ENCODE results near the gene MACF1.
"Not testable (repeated sequence)": the region's sequence is repeated elsewhere in the genome, so short reads cannot be mapped to it uniquely, and the experiment has no call there.

The MACF1 gene, protein sequence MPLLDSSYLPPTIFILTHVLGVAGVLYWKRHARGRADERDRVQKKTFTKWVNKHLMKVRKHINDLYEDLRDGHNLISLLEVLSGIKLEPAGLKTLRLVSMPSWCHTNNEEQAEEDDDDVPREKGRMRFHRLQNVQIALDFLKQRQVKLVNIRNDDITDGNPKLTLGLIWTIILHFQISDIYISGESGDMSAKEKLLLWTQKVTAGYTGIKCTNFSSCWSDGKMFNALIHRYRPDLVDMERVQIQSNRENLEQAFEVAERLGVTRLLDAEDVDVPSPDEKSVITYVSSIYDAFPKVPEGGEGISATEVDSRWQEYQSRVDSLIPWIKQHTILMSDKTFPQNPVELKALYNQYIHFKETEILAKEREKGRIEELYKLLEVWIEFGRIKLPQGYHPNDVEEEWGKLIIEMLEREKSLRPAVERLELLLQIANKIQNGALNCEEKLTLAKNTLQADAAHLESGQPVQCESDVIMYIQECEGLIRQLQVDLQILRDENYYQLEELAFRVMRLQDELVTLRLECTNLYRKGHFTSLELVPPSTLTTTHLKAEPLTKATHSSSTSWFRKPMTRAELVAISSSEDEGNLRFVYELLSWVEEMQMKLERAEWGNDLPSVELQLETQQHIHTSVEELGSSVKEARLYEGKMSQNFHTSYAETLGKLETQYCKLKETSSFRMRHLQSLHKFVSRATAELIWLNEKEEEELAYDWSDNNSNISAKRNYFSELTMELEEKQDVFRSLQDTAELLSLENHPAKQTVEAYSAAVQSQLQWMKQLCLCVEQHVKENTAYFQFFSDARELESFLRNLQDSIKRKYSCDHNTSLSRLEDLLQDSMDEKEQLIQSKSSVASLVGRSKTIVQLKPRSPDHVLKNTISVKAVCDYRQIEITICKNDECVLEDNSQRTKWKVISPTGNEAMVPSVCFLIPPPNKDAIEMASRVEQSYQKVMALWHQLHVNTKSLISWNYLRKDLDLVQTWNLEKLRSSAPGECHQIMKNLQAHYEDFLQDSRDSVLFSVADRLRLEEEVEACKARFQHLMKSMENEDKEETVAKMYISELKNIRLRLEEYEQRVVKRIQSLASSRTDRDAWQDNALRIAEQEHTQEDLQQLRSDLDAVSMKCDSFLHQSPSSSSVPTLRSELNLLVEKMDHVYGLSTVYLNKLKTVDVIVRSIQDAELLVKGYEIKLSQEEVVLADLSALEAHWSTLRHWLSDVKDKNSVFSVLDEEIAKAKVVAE (N-terminal part only)

DNA sequence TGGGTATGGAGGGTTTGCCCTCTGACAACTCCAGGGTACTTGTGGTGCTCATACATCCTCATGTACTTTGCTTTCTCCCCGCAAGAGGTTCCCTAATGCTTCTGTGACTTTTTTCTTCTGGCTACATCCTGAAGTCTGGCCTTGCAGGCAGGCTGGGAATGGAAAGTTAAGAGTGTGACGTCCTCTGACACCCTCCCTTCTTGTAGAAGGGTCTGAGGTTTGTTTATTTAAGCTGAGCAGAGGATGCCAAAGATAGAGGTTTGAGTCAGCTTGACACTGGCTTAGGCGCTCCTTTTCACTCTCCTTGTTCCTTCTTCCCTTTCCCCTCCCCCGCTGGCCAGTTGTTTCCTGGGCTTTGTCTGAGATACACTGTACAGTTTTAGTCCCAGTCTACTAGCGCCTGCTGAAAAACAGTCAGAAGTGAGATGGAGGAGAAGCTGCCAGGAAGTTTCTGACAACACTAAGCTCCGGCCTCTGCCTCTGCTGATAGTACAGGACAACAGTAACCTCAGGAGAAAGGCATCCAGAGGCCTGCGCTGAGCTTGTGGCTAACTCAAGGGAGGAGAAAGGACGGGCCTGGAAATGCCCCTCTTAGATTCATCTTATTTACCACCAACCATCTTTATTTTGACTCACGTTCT lies at the start of gene MACF1:
MACF1 (plus strand) TSS at position 255 of the 641 bp plus-strand sequence; CDS start at position 583, 328 bp downstream.
- DNase-seq = peak; percentile 86

DNA sequence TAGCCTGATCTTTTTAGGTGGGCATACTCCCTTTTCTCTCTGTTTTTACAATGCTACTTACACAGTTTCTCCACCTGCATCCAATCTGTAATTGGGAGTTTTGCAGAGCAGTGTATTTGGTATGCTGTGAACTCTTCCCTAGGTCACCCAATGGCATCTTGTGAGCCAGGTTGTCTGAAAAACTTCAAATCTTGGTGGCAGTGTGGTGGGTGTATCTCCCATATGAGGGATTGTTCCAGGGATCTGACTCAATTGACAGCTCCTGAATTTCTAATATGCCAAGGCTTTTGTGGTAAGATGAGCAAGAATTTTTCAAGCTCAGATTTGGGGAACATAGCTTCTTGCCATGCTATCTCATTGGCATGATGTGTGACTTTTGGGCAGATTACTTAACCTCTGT lies 47.2 kb upstream of the MACF1 start:
- DNase-seq = no peak

DNA sequence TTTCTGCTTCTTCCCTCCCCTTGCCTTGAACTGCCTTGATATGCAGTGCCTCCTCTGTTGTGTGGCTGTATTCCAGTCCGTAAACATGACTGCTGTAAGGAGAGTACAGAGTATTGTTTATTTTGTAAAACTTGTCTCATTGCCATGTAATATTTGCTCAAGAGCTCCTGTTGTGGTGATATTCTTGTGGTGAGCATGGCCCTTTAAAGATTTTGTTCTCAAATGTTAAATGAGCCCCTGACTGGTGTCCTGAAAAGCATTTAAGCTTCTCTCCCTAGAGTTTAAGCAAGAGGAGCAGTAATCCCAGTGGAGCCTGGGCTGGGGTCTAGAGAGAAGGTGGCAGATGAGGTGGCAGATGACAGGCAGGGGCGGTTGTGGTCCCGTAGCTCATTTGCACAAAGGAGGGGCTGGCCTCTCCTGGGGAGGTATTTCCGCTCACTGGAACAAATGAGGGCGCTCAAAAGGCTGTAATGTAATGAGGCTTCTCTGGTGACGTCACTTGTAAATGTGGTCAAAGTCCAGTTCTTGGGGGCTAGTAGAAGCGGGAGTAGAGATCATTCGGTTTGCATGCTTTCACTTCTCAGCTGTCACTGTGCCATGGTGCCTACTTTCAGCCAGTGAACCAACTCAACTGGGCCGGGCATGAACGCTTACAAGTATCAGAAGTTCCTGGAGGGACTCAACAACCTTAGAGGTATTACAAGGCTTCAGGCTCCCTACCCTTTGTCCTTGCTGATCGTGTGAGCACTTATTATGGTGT lies 46.0 kb upstream of the MACF1 start:
- peak; percentile 76 for DNase-seq

DNA sequence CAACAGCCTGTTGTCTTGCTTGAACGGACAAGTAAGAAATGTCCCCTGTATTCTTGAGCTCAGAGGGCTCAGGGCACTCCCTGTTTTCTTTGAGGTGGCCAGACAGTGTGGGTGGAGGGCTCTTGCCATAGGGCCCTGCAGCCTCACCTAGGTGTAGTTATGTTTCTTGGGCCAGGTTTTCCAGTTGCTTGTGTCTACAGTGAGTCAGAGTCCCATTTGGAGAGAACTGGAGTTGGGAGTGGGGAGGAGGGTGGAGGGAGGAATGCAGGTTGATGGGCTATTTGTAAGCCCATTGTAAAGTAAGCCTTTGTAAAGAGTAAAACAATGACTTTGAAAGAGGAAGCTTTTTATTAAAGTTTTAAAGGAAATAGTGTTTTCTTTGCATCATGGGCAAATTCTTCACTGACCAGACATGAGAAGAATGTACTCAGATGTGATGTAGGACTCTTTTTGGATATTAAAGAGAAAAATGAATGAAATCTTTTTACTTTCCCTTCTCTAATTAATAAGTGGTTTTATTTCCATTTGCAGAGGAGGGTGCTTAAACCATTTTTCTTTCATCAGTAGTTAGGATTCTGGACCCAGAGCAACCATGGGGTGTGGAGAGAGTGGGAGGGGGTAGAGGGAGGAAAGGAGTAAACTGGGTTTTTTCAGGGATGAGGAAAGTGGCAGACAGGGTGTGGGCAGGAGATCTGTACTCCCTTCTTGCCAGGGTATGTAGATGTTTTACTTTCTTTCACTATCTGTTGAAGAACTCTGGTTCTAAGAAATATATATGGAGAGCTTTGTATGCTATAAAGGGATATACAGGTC lies 45.1 kb upstream of the MACF1 start:
- DNase-seq = peak; percentile 72

DNA sequence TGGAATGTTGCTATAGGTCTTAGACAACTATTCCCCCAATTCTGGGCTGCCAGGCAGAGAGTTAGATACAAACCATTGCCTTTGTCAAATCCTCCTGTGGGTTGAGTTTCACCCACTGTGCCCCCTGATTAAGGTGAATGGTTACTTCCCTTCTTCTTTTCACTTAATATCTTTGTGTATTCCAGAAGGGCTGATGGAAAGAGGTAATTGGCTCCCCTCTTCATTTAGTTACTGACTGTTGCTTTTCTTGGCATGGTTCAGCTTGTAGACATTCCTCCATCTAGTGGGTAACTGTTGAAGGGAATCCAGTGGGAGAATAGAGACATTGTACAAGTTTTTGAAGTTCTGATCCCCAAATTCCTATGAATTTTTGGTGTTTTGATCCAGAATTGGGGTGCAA lies 43.8 kb upstream of the MACF1 start:
- DNase-seq = peak; percentile 39

DNA sequence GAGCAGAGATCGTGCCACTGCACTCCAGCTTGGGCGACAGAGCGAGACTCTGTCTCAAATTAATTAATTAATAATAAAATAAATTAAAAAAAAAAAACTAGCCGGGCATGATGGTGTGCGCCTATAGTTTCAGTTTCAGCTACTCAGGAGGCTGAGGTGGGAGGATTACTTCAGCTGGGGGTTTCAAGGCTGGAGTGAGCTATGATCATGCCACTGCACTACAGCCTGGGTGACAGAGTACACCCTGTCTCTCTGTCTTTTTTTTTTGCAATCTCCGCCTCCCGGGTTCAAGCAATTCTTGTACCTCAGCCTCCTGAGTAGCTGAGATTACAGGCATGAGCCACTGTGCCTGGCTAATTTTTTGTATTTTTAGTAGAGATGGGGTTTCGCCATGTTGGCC lies 42.7 kb upstream of the MACF1 start:
- DNase-seq = not testable (repeated sequence)

DNA sequence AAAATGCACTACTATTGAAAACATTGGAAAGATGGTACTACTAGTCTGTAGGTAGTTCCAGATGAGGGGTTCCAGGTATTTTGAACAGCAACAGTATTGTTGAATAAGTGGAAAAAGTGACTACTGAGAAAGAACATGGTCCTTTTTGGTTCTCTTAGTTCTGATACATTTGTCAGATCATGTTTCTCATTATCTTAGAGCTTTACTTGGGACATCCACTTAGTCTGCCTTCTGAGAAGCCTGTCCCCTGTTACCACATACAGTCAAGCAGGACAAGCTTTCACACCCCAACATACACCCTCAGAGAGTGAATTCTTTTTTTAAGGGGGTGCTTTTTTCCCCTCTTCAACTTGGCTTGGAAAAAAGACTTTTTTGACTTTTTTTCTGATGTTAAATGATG lies 41.0 kb upstream of the MACF1 start:
- DNase-seq = no peak

DNA sequence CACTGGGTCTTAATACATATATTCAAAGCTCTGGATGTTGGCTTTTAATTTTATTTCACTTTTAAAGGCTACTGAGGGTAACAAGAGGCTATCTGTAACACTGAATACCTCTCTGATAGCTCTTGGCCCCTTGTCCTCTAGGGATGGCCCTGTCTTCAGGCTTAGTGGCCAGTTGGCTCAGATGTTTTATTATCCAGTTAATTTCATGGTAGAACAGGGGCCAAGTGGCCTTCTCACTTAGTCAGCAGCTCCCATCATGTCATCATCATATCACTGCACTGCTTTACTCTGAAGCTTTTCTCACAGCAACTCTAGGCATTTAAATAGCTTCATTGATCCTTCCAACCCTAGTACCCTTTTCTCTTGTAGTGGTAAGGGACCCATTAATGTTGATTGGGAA lies 40.2 kb upstream of the MACF1 start:
- DNase-seq = no peak

DNA sequence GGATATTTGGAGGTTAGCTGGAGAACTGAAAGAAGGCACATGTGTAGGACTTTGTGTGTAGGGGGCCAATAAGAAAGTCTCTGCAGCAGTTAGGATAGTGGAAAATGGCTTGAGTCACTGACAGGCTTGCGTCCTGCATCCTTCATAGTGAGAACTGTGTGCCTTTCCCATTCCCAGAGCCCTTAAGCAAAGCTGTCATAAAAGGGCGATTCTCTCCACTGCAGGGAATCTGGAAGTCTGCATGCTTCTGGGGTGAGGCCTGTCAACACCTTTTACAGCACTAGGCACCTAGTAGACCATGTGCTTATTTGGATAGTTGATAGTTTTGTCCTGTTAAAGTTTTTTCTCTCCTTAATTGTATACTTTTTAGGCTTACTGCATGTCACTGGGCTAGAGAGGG lies 39.4 kb upstream of the MACF1 start:
- DNase-seq = no peak

DNA sequence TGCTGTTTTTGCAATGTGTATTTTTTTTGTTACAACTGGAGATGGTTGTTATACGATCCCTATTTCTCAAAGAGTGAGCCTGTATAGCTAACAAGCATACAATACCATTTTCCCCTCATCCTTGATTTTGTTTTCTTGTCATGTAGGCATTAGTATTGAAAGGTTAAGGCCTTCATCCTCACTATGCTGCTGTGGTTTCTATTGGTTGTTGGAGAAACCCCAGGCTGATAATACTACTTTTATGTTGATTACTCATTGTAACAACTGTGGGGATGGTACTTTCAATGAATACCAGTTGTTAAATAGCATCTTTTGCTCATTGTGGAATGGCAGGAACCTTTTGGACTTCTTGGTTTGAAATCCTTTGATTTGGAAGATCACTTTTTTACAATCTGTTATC lies 39.0 kb upstream of the MACF1 start:
- DNase-seq = no peak

DNA sequence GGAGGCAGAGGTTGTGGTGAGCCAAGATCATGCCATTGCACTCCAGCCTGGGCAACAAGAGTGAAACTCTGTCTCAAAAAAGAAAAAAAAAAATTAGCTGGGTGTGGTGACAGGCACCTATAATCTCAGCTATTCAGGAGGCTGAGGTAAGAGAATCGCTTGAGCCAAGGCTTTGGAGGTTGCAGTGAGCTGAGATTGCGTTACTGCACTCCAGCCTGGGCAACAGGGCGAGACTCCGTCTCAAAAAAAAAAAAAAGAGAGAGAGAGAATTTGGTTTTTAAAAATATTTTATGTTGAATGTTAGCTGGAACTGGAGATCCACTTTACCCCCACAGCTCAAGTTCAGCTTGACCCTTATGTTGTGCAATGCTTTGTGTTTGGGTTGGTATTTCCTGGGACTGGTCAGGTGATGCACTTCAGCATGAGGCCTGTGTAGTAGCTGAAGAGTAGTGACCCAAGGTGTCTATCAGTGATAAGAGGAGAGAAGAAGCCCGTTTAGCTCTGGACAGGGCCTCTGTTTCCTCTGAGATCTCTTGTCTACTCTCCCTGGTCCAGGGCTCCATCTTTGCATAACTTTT lies 36.8 kb upstream of the MACF1 start:
- peak; percentile 31 for DNase-seq

DNA sequence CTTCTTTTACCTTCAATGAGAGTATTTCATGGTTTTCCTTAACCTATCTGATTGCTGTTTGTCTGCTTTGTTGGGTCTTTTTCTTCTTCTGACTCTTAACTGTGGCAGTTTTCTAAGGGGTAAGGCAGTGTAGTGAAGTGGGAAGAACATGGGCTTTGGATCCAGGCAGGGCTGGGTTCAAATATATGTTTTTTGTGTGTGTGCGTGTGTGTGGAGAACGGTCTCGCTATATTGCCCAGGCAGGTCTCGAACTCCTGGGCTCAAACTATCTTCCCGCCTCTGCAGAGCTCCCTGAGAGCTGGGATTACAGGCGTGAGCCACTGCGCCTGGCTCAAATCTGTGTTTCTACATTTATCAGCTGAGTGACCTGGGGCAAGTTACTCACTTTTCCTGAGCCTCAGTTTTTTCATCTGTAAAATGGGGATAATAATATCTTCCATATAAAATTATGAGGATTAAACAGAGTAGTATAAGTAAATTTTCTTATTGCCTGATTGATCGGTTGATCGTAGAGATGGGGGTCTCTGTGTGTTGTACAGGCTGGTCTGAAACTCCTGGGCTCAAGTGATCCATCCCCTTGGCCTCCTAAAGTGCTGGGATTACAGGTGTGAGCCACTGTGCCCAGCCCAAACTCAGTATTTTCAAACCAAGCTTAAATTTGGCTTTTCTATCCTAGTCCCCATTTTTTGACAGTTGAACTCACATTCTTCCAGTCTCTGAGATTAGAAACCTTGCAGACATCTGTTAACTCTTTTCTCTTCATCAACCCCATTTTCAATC lies 36.0 kb upstream of the MACF1 start:
- no peak for DNase-seq

DNA sequence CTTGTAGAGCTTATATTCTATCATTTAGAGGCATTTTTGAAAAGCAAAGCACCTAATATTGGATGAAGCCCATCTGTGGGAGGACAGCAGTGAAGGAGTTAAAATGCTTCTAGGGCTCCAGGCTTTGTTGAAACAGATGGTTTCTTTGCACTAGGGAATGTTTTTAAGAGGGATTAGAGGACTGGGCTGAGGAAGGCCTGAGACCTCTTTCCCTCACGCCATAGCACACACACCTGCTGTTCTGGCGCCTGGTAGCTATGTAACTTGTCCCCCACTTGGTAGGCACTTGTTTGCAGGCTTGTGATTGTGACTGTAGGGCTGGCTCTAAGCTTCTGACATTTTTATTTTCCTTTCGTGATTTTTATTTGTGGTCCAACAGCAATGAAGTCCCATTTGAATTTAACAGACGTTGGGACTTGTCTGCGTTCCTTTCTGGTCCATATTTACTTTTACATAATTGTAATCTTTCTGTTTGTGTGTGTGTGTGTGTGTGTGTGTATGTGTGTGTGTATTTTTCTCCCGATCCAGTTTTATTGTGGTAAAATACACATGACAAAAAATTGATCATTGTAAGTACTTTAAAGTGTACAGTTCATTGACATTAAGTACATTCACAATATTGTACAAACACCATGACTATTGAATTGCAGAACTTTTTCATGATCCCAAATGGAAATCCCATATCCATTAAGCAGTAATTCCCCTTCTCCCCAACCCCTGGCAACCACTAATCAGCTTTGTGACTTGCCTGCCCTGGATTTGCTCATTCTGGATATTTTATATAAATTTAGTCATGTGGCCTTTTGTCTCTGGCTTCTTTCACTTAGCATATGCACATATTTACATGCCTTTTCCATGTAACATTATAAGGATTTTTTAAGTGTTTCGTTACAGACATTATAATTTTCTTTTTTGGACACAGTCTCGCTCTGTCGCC lies 33.5 kb upstream of the MACF1 start:
- no peak for DNase-seq

DNA sequence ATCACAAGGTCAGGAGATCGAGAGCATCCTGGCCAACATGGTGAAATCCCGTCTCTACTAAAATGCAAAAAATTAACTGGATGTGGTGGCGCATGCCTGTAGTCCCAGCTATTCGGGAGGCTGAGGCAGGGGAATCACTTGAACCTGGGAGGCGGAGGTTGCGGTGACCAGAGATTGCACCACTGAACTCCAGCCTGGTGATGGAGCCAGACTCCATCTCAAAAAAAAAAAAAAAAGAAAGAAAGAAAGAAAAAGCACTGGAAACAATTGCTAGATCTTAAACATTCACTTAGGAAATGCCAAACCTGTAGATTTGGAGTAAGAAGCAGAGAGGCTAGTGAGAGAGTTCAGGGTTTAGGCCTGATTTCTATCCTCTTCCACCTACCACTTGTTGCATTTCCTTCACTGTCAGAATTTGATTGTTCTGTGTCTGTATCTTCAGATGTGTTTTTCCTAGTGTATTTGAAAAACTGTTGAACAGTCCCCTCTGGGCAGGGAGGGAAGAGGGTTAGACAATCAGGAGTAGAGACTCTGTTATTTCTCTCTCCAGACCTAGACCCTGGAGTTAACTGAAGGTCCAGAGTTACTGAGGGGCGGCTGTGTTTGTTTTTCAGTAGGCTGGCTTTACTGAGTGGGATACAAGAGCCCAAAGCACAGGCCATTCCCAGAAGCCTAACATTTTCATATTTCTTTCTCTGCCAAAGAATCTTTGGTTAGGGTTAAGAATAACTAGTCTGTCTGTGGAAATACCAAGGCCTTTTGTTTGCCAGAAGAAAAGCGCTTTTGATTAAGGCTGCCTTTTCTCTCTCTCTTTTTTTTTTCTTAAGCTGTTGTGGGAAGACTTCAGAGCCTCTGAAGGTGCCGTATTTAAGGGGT lies 31.1 kb upstream of the MACF1 start:
- no peak for DNase-seq

DNA sequence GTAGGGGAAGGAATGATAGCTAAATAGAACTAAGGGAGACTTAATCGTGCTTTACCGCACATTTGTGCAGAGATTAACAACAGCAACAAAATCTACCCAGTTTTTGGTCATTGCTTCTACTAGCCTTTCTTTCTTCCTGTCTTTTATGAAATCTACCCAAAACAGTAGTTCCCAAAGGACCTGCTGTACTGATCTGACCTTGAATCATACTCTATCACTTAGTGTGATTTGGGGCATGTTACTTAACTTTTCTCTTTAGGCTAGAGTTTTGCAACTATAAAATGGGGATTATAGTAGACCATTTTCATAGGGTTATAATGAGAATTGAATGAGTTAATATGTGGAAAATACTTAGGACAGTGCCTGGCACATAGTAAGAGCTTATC lies 30.5 kb upstream of the MACF1 start:
- DNase-seq = no peak

DNA sequence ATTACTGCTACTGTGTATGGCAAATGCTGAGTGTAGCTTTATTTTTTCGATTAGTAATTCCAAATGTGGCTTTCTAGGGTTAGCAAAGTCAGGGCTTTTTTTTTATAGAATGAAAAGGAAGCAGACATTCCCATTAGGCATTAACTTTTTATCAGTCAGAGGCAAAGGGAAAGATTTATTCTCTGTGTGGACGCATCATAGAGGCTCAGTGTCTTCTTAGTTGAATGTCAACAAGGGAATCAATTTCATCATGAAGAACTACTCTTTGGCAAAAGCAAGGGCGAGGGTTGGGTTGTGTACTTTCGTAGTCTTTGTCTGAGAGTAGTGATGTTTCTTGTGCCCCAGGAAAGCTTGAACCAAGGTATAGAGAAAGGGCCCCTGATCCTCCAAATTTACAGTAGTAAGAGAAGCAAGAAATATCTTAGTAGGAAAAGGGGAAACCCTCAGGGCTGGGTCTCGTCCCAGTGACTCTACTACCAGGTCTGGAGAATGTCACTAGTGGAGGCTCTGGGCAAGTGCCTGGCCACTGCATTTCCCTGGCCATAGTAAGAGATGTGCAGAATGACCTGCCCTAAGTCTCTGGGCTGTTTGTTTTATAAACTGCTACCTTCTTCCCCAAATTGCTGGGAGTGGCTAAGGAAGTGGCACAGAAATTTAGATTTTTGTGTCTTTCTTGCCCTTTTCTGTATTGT lies 30.0 kb upstream of the MACF1 start:
- DNase-seq = peak; percentile 53

DNA sequence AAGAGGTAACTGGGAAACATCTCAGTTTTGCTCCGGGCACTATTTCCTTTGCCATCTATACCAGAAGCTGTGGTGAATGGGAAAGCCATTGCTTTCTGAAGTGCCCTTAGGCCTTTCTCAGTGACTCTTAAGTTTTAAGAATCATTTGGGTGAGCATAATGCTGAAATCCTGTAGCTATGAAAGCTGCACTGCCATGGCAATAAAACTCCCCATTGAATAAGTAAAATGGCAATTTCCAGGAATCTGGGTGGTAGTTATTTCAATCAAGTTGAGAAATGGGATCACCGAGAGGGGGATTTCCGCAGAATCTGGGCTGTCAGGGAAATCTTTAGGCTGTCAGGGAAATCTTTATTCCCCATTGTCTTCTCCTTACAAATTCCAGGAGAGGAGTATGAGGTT lies 26.8 kb upstream of the MACF1 start:
- DNase-seq = peak; percentile 29
